SU-DHL-6 (cell line): ENCODE data around the gene C1orf21.

Source experiments
- EZH2phosphoT487 ChIP-seq: fragments of 200-600 bp; sonication (generic), shearing (Covaris generic); conservative IDR thresholded peaks from 2 replicates; pipeline ENCODE4 v1.6.1; 2018; ENCODE audit warnings: mild to moderate bottlenecking, antibody characterized with exemption, low read length, moderate library complexity, mixed read lengths
- TF ChIP-seq, protein P1 (sequence below): fragments of 200-600 bp; sonication (generic); IDR thresholded peaks from one replicate; pipeline ENCODE4 v1.5.1; 2017; ENCODE audit warnings: antibody characterized with exemption, mild to moderate bottlenecking, low read length, moderate library complexity; ENCODE audit not compliant: insufficient read depth, poor library complexity, severe bottlenecking

- no peak for TF ChIP-seq EZH2phosphoT487
- TF ChIP-seq, protein P1, sequence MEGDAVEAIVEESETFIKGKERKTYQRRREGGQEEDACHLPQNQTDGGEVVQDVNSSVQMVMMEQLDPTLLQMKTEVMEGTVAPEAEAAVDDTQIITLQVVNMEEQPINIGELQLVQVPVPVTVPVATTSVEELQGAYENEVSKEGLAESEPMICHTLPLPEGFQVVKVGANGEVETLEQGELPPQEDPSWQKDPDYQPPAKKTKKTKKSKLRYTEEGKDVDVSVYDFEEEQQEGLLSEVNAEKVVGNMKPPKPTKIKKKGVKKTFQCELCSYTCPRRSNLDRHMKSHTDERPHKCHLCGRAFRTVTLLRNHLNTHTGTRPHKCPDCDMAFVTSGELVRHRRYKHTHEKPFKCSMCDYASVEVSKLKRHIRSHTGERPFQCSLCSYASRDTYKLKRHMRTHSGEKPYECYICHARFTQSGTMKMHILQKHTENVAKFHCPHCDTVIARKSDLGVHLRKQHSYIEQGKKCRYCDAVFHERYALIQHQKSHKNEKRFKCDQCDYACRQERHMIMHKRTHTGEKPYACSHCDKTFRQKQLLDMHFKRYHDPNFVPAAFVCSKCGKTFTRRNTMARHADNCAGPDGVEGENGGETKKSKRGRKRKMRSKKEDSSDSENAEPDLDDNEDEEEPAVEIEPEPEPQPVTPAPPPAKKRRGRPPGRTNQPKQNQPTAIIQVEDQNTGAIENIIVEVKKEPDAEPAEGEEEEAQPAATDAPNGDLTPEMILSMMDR: no peak
Measured at GRCh38 chr1:184358256-184358655, 28.6 kb upstream of the C1orf21 start.
